HepG2 (cell line): ENCODE measurements around the gene REM2. TPM values are rescaled to one million over a fixed set of nuclear protein-coding genes. Genes with fewer than 3 reads are reported as not detected.

Experiments
- FOXK2 ChIP-seq: fragments of 450-650 bp; IDR thresholded peaks from 2 replicates; pipeline ENCODE4 v1.6.1; 2016
- GATAD2A ChIP-seq: IDR thresholded peaks from 2 replicates; pipeline ENCODE4 v1.6.1; 2016
- GZF1 ChIP-seq: sonication (generic); formaldehyde crosslinking; IDR thresholded peaks from 2 replicates; pipeline ENCODE4 v1.5.1; 2020; ENCODE audit warnings: mild to moderate bottlenecking, missing genetic modification reagents
- PCBP2 ChIP-seq: fragments of 200-400 bp; formaldehyde crosslinking; optimal IDR thresholded peaks from 2 replicates; pipeline ENCODE3; 2018; ENCODE audit warnings: low read length, low read depth; ENCODE audit not compliant: poor library complexity, severe bottlenecking
- SP1 ChIP-seq, 2 experiments: fragments of 450-650 bp in 1 of 2; sonication (generic) in 1 of 2; formaldehyde crosslinking in 1 of 2; IDR thresholded peaks; 2 replicates each; pipeline versions ENCODE4 v1.4.0 to v1.6.1; 2016 to 2020; ENCODE audit warnings: missing genetic modification reagents in 1 of 2
- TBL1XR1 ChIP-seq: fragments of 150-350 bp; IDR thresholded peaks from 2 replicates; pipeline ENCODE4 v1.6.1; 2014; ENCODE audit warnings: borderline replicate concordance, low read length; ENCODE audit not compliant: partially characterized antibody
- THAP11 ChIP-seq: IDR thresholded peaks from 2 replicates; pipeline ENCODE4 v1.6.1; 2016; ENCODE audit warnings: missing biosample characterization, missing genetic modification reagents
- ZBTB7B ChIP-seq: sonication (generic); formaldehyde crosslinking; IDR thresholded peaks from 2 replicates; pipeline ENCODE4 v1.4.0; 2020; ENCODE audit warnings: missing genetic modification reagents
- ZNF317 ChIP-seq: sonication (generic); formaldehyde crosslinking; IDR thresholded peaks from 2 replicates; pipeline ENCODE4 v1.5.0; 2020; ENCODE audit warnings: mild to moderate bottlenecking, missing genetic modification reagents
- ZNF782 ChIP-seq: sonication (generic); formaldehyde crosslinking; IDR thresholded peaks from 2 replicates; pipeline ENCODE4 v1.4.0; 2020; ENCODE audit warnings: missing genetic modification reagents, mild to moderate bottlenecking, borderline replicate concordance
- polyA plus RNA-seq, 8 experiments: library from polyadenylated mRNA; depleted of rRNA in 3 of 8; stranded (reverse) in 7 of 8; unstranded in 1 of 8; fragments of >200 nt; fragmentation: Illumina TruSeq in 4 of 8; extraction: Trizol in 4 of 8; gene quantifications; 2 replicates each; pipeline versions ENCODE4 v1.2.1 to v1.2.3, GENCODE V29; 2011 to 2016; ENCODE audit warnings: low read depth in 4 of 8, missing spikeins in 1 of 8, mixed read lengths in 1 of 8; ENCODE audit not compliant: insufficient read depth in 1 of 8
- total RNA-seq, 5 experiments: library from RNA; depleted of rRNA; stranded (reverse); fragments of >200 nt; fragmentation: Illumina TruSeq; extraction: Trizol; gene quantifications; 2 replicates each; pipeline ENCODE4 v1.2.3, GENCODE V29; 2016; ENCODE audit warnings: low read depth in 1 of 5
- TF ChIP-seq, protein P1 (sequence below): sonication (generic); formaldehyde crosslinking; IDR thresholded peaks from 2 replicates; pipeline ENCODE4 v1.8.0; 2022; ENCODE audit warnings: missing genetic modification reagents, mild to moderate bottlenecking, borderline replicate concordance
- TF ChIP-seq, protein P2 (sequence below): sonication (generic); formaldehyde crosslinking; IDR thresholded peaks from 2 replicates; pipeline ENCODE4 v1.8.0; 2022; ENCODE audit warnings: mild to moderate bottlenecking, missing genetic modification reagents
- TF ChIP-seq, protein P3 (sequence below): sonication (generic); formaldehyde crosslinking; IDR thresholded peaks from 2 replicates; pipeline ENCODE4 v1.4.0; 2020; ENCODE audit warnings: mild to moderate bottlenecking, missing genetic modification reagents
- TF ChIP-seq, protein P4 (sequence below): IDR thresholded peaks from 2 replicates; pipeline ENCODE4 v1.6.1; 2018; ENCODE audit warnings: missing genetic modification reagents
- TF ChIP-seq, protein P5 (sequence below): sonication (generic); formaldehyde crosslinking; IDR thresholded peaks from 2 replicates; pipeline ENCODE4 v1.4.0; 2020; ENCODE audit warnings: missing genetic modification reagents, mild to moderate bottlenecking, borderline replicate concordance

Gene REM2
- total and polyA plus RNA-seq, 2 of the 13 experiments (the other 11 are each of a cell fraction or from before 2014, with no cell fraction given): 0.20 TPM; not detected in 1

DNA sequence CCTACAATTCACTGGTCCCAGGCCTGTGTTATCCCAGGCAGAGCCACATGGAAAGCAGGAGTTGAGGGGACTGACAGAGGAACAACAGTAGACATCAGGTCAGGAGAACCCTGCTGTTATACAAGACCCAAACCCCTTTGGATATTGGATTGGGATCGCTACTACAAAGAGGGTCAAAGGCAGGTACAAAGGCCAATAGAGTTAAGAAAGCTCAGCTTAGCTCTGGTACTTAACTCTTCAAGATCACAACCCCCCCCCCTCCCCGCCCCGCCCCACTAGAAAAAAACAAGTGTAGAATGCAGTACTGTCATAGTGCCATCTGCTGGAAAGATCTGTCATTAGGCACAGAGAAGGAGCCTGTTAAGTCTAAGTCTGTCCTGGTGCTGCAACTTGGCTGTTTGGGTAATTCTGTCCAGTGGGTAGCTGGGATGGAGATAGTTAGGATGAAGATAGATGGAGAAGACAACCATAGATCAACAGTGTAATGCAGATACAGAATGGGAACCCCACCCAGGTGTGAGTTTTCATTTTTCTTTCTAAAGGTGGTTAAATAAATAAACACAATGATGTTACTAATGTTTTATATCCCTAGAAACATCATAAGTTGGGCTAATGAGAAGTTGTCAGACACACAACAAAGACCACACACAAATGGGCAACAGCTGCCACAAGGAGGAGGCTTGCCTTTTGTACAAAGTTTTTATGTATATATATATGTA is 17.2 kb downstream of the REM2 start (continued):
- TF ChIP-seq, protein P1, sequence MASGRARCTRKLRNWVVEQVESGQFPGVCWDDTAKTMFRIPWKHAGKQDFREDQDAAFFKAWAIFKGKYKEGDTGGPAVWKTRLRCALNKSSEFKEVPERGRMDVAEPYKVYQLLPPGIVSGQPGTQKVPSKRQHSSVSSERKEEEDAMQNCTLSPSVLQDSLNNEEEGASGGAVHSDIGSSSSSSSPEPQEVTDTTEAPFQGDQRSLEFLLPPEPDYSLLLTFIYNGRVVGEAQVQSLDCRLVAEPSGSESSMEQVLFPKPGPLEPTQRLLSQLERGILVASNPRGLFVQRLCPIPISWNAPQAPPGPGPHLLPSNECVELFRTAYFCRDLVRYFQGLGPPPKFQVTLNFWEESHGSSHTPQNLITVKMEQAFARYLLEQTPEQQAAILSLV: no peak
- peak; percentile 67; the same call in 1 of the 2 replicates for TF ChIP-seq GZF1 (CRISPR knock-in tag)
- peak; percentile 39 for TF ChIP-seq PCBP2
- TF ChIP-seq, protein P2, sequence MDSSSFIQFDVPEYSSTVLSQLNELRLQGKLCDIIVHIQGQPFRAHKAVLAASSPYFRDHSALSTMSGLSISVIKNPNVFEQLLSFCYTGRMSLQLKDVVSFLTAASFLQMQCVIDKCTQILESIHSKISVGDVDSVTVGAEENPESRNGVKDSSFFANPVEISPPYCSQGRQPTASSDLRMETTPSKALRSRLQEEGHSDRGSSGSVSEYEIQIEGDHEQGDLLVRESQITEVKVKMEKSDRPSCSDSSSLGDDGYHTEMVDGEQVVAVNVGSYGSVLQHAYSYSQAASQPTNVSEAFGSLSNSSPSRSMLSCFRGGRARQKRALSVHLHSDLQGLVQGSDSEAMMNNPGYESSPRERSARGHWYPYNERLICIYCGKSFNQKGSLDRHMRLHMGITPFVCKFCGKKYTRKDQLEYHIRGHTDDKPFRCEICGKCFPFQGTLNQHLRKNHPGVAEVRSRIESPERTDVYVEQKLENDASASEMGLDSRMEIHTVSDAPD (CRISPR knock-in tag): no peak
- TF ChIP-seq GATAD2A: peak; percentile 51; the same call in 1 of the 2 replicates
- TF ChIP-seq, protein P3, sequence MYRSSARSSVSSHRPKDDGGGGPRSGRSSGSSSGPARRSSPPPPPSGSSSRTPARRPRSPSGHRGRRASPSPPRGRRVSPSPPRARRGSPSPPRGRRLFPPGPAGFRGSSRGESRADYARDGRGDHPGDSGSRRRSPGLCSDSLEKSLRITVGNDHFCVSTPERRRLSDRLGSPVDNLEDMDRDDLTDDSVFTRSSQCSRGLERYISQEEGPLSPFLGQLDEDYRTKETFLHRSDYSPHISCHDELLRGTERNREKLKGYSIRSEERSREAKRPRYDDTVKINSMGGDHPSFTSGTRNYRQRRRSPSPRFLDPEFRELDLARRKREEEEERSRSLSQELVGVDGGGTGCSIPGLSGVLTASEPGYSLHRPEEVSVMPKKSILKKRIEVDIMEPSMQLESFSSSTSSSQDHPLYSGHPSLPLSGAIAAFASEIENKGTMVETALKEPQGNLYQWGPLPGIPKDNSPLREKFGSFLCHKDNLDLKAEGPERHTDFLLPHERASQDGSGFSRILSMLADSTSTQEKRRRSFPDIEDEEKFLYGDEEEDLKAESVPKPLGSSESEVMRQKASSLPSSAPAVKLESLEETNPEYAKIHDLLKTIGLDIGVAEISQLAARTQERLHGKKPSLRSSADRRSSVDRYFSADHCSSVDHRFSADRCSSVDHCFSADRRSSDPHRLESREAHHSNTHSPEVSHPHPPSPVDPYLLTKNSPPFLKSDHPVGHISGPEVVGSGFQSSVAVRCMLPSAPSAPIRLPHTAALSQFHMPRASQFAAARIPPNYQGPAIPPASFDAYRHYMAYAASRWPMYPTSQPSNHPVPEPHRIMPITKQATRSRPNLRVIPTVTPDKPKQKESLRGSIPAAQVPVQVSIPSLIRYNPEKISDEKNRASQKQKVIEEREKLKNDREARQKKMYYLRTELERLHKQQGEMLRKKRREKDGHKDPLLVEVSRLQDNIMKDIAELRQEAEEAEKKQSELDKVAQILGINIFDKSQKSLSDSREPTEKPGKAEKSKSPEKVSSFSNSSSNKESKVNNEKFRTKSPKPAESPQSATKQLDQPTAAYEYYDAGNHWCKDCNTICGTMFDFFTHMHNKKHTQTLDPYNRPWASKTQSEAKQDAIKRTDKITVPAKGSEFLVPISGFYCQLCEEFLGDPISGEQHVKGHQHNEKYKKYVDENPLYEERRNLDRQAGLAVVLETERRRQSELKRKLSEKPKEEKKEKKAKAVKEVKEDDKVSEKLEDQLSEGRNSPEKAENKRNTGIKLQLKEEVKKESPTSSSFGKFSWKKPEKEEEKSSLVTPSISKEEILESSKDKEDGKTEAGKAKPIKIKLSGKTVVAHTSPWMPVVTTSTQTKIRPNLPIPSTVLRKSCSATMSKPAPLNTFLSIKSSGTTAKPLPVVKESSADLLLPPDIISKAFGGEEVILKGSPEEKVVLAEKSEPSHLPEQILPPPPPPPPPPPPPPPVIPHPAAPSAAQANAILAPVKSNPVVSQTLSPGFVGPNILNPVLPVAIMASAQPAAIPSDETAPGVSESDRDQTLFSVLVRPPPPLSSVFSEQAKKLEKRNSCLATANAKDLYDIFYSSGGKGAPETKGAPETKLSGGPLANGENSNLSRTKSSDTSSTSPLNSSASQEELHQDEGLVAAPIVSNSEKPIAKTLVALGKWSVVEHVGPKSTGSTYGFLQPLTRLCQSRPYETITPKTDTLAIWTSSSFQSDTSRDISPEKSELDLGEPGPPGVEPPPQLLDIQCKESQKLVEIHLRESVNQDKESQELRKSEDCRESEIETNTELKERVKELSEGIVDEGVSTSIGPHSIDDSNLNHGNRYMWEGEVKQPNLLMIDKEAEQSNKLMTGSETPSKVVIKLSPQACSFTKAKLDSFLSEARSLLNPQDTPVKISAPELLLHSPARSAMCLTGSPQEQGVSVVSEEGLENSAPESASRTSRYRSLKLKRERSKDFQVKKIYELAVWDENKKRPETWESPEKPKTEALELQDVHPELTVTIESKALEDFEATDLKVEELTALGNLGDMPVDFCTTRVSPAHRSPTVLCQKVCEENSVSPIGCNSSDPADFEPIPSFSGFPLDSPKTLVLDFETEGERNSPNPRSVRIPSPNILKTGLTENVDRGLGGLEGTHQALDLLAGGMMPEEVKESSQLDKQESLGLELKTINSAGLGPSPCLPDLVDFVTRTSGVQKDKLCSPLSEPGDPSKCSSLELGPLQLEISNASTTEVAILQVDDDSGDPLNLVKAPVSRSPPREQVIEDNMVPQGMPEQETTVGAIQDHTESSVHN: peak; percentile 48; the same call in 1 of the 2 replicates
- TF ChIP-seq ZBTB7B (CRISPR knock-in tag): 0 out of 2 replicates have a peak, but pooled peaks have one; percentile 37
- no peak for TF ChIP-seq FOXK2
- TF ChIP-seq ZNF317 (CRISPR knock-in tag): 0 out of 2 replicates have a peak, but pooled peaks have one; percentile 54
- TF ChIP-seq, protein P4, sequence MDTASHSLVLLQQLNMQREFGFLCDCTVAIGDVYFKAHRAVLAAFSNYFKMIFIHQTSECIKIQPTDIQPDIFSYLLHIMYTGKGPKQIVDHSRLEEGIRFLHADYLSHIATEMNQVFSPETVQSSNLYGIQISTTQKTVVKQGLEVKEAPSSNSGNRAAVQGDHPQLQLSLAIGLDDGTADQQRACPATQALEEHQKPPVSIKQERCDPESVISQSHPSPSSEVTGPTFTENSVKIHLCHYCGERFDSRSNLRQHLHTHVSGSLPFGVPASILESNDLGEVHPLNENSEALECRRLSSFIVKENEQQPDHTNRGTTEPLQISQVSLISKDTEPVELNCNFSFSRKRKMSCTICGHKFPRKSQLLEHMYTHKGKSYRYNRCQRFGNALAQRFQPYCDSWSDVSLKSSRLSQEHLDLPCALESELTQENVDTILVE: 0 out of 2 replicates have a peak, but pooled peaks have one; percentile 20
- peak; percentile 38 for TF ChIP-seq TBL1XR1
- 0 out of 2 replicates have a peak, but pooled peaks have one; percentile 24 for TF ChIP-seq ZNF782 (CRISPR knock-in tag)
- TF ChIP-seq THAP11 (CRISPR knock-in tag): no peak; the same call in 1 of the 2 replicates
- TF ChIP-seq SP1 (IDR thresholded peaks at IDR 0.05): no peak
- TF ChIP-seq SP1 (CRISPR knock-in tag; IDR thresholded peaks at IDR 0.05): 0 out of 2 replicates have a peak, but pooled peaks have one; percentile 28
- TF ChIP-seq, protein P5, sequence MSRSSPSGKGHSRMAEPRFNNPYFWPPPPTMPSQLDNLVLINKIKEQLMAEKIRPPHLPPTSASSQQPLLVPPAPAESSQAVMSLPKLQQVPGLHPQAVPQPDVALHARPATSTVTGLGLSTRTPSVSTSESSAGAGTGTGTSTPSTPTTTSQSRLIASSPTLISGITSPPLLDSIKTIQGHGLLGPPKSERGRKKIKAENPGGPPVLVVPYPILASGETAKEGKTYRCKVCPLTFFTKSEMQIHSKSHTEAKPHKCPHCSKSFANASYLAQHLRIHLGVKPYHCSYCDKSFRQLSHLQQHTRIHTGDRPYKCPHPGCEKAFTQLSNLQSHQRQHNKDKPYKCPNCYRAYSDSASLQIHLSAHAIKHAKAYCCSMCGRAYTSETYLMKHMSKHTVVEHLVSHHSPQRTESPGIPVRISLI (CRISPR knock-in tag): peak; percentile 93
